Karpas-422 (cell line): ENCODE measurements around the gene EPM2A. TPM values are rescaled to one million over a fixed set of nuclear protein-coding genes. Genes with fewer than 3 reads are reported as not detected.
"Not testable (repeated sequence)": the region's sequence is repeated elsewhere in the genome, so short reads cannot be mapped to it uniquely, and the experiment has no call there.

ENCODE experiments used
- DNase-seq: peaks from one replicate; pipeline ENCODE4 v3.0.0-alpha.2; 2015
- H2AFZ ChIP-seq: fragments of 200-600 bp; sonication (generic); 2 replicates; pipeline ENCODE4 v1.6.1; 2014; ENCODE audit warnings: antibody characterized with exemption, low read length, mixed read lengths
- H3K27ac ChIP-seq: fragments of 200-600 bp; sonication (generic); 2 replicates; pipeline ENCODE4 v1.5.1; 2014; ENCODE audit warnings: mild to moderate bottlenecking, low read length, moderate library complexity
- H3K27me3 ChIP-seq: fragments of 200-600 bp; sonication (generic); 2 replicates; pipeline ENCODE4 v1.6.1; 2014; ENCODE audit warnings: low read length, mixed read lengths
- H3K36me3 ChIP-seq: fragments of 200-600 bp; sonication (generic); 2 replicates; pipeline ENCODE4 v1.6.1; 2014; ENCODE audit warnings: low read length, mixed read lengths; ENCODE audit not compliant: insufficient read depth
- H3K4me1 ChIP-seq: fragments of 200-600 bp; sonication (generic); 2 replicates; pipeline ENCODE4 v1.6.1; 2014; ENCODE audit warnings: mild to moderate bottlenecking, low read length, mixed read lengths
- H3K4me2 ChIP-seq: fragments of 200-600 bp; sonication (generic); 2 replicates; pipeline ENCODE4 v1.6.1; 2014; ENCODE audit warnings: low read length, low read depth, mild to moderate bottlenecking; ENCODE audit not compliant: poor library complexity, severe bottlenecking
- H3K4me3 ChIP-seq: fragments of 200-600 bp; sonication (generic); 2 replicates; pipeline ENCODE4 v1.5.1; 2014; ENCODE audit warnings: mild to moderate bottlenecking, antibody characterized with exemption, low read length, mixed read lengths
- H3K79me2 ChIP-seq: fragments of 200-600 bp; sonication (generic); 2 replicates; pipeline ENCODE4 v1.6.1; 2014; ENCODE audit warnings: mild to moderate bottlenecking, low read length, mixed read lengths
- H3K9ac ChIP-seq: fragments of 200-600 bp; sonication (generic); 2 replicates; pipeline ENCODE4 v1.6.0; 2014; ENCODE audit warnings: low read length
- H3K9me2 ChIP-seq: fragments of 200-600 bp; sonication (generic), shearing (Covaris generic); replicated peaks from 2 replicates; pipeline ENCODE4 v1.6.0; 2014; ENCODE audit warnings: mild to moderate bottlenecking, low read length, moderate library complexity; ENCODE audit not compliant: insufficient read depth
- H3K9me3 ChIP-seq: fragments of 300-700, 200-600 bp; sonication (generic); 2 replicates; pipeline ENCODE4 v1.6.1; 2014; ENCODE audit warnings: low read length, mixed read lengths
- H4K20me1 ChIP-seq: fragments of 200-600 bp; sonication (generic); 2 replicates; pipeline ENCODE4 v1.6.1; 2014; ENCODE audit warnings: mild to moderate bottlenecking, antibody characterized with exemption, low read length, low read depth; ENCODE audit not compliant: insufficient read depth
- total RNA-seq: library from RNA; depleted of rRNA; stranded (reverse); fragments of >200 nt; shearing (Covaris generic); gene quantifications from 2 replicates; pipeline ENCODE4 v1.2.3, GENCODE V29; 2014; ENCODE audit warnings: low replicate concordance

The EPM2A gene
- total RNA-seq, 1 experiment from 2014 or later: 10.5 TPM

DNA sequence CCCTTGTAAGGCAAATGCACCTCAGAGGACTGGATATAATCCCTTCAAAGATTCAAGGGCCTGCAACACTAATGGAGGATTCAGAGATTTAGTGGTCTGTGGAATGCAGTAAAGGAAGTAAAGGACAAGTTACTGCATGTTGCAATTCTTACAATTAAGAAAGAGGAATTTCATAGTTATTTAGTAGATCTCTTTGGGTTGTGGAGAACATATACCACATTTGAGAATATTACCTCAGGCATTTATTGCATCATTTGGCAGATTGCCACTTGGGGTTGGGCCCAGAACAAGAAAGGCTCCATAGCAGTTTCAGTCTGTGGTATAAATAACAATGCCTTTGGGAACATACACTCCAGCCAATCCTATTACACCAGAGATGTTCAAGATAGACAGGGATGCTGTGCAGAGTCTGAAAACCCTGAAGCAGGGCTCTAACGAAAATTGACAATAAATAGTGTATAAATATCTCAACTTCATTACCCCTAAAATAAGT, 20.9 kb upstream of the EPM2A start:
- Histone ChIP-seq H3K79me2 (no peaks in the 10 kb centered on the region), H3K36me3 (no peaks in the 10 kb centered on the region), H3K9ac (no peak overlapping the region), H3K9me3 (no peaks in the 10 kb centered on the region), H3K27ac (no peak overlapping the region), H3K4me2 (no peak overlapping the region), H3K4me3 (no peak overlapping the region), H3K27me3 (no peaks in the 10 kb centered on the region), H2AFZ (no peak overlapping the region), H3K4me1 (peaks cover 8% of the 10 kb centered on the region), H3K9me2 (no peaks in the 10 kb centered on the region), H4K20me1 (no peaks in the 10 kb centered on the region)
- DNase-seq: no peak

GRCh38 chr6:145755682-145756081, 20.4 kb upstream of the EPM2A start:
- Histone ChIP-seq H3K9me2 (no peaks in the 10 kb centered on the region), H3K4me1 (peaks cover 3% of the 10 kb centered on the region; the same call in 1 of the 2 replicates), H3K9me3 (no peaks in the 10 kb centered on the region), H3K79me2 (no peaks in the 10 kb centered on the region), H2AFZ (no peak overlapping the region), H3K27ac (no peak overlapping the region), H3K9ac (no peak overlapping the region), H3K4me3 (no peak overlapping the region), H3K36me3 (no peaks in the 10 kb centered on the region), H4K20me1 (no peaks in the 10 kb centered on the region), H3K4me2 (no peak overlapping the region), H3K27me3 (no peaks in the 10 kb centered on the region)
- no peak for DNase-seq

DNA sequence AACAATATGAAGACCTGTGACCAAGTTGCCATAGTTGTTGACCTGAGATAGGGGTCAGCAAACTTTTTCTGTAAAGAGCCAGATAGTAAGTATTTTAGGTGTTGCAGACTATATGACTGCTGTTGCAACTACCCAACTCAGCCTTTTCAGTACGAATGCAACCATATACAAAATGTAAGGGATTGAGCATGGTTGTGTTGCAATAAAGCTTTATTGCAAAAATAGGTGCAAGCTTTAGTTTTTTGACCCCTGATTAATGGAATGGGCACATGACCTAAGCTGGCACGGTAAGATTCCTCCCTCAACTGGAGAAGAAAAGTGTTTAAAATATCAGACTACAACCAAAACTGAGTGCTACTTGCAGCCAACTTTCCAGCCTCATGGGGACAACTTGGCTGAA, 17.3 kb upstream of the EPM2A start:
- Histone ChIP-seq H3K79me2 (no peaks in the 10 kb centered on the region), H4K20me1 (no peaks in the 10 kb centered on the region), H2AFZ (no peak overlapping the region), H3K9ac (no peak overlapping the region), H3K9me2 (no peaks in the 10 kb centered on the region), H3K27ac (no peak overlapping the region), H3K36me3 (no peaks in the 10 kb centered on the region), H3K4me3 (no peak overlapping the region), H3K9me3 (no peaks in the 10 kb centered on the region), H3K4me1 (peaks cover 7% of the 10 kb centered on the region), H3K27me3 (no peaks in the 10 kb centered on the region), H3K4me2 (no peak overlapping the region)
- DNase-seq: no peak

GRCh38 chr6:145749632-145750031, 14.3 kb upstream of the EPM2A start:
- no peak overlapping the region for H2AFZ ChIP-seq

GRCh38 chr6:145745861-145746260, 10.5 kb upstream of the EPM2A start:
- Histone ChIP-seq H3K4me3 (no peak overlapping the region), H3K27me3 (no peaks in the 10 kb centered on the region), H4K20me1 (no peaks in the 10 kb centered on the region), H3K4me1 (peaks cover 5% of the 10 kb centered on the region; the same call in 1 of the 2 replicates), H3K9me2 (no peaks in the 10 kb centered on the region), H3K27ac (no peak overlapping the region), H3K79me2 (no peaks in the 10 kb centered on the region), H3K36me3 (no peaks in the 10 kb centered on the region), H2AFZ (no peak overlapping the region), H3K9me3 (no peaks in the 10 kb centered on the region), H3K4me2 (no peak overlapping the region), H3K9ac (no peak overlapping the region)
- no peak for DNase-seq

More at GRCh38 chr6:145749632-145750031, 14.3 kb upstream of the EPM2A start:
- Histone ChIP-seq H4K20me1 (no peaks in the 10 kb centered on the region), H3K4me2 (no peak overlapping the region), H3K27me3 (no peaks in the 10 kb centered on the region), H3K4me3 (no peak overlapping the region), H3K79me2 (no peaks in the 10 kb centered on the region), H3K27ac (no peak overlapping the region), H3K4me1 (peaks cover 7% of the 10 kb centered on the region), H3K9ac (no peak overlapping the region), H3K36me3 (no peaks in the 10 kb centered on the region), H3K9me2 (no peaks in the 10 kb centered on the region), H3K9me3 (no peaks in the 10 kb centered on the region)
- no peak for DNase-seq

DNA sequence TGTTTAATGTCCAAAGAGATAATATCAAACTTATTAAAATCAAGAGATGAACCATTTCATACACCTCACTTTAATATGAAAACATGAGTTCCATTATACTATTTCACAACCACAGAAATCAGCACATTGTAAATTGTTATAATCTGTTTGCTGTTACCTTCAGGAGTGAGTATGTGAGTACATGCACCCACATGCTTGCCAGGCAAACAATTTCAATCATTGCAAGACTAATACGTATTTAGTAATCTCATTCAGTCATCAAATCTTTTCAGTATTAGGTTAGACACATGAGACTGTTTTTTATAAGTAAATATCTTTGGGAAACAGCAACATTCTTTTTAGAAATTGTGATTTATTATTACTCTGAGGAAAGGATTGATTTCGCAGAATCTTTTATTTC, 9.3 kb upstream of the EPM2A start:
- no peak overlapping the region for H2AFZ ChIP-seq
- no peaks in the 10 kb centered on the region for H3K79me2 ChIP-seq

DNA sequence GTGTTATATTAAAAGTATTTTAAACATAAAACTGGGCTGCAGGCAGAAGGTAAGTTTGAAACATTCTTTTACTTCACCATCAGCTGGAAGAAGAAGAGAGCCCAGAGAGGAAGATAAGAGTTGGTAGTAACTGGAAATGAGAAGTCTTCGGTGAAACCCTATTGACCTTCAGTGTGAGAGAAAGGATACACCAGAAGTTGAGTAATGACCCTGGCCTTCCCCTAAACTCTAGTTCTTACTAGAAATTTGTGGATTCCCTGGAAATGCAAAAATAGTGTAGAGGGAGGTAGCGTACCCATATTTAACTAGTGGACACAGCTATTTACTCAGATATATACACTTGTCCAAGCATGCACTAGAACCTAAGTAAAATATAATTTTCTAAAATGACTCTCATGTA, 8.0 kb upstream of the EPM2A start:
- no peaks in the 10 kb centered on the region for H3K9me2 ChIP-seq
- no peak for DNase-seq
- no peaks in the 10 kb centered on the region for H3K9me3 ChIP-seq
- no peak overlapping the region for H3K27ac ChIP-seq
- no peak overlapping the region for H3K4me2 ChIP-seq
- H3K27me3 ChIP-seq: no peaks in the 10 kb centered on the region
- no peaks in the 10 kb centered on the region for H3K36me3 ChIP-seq
- no peak overlapping the region for H3K9ac ChIP-seq
- H3K4me3 ChIP-seq: no peak overlapping the region
- H3K79me2 ChIP-seq: no peaks in the 10 kb centered on the region
- no peaks in the 10 kb centered on the region for H3K4me1 ChIP-seq
- H2AFZ ChIP-seq: no peak overlapping the region
- no peaks in the 10 kb centered on the region for H4K20me1 ChIP-seq

More for the DNA sequence above, 9.3 kb upstream of the EPM2A start:
- Histone ChIP-seq H3K27me3 (no peaks in the 10 kb centered on the region), H3K9me2 (no peaks in the 10 kb centered on the region), H3K9ac (no peak overlapping the region), H4K20me1 (no peaks in the 10 kb centered on the region), H3K27ac (no peak overlapping the region), H3K36me3 (no peaks in the 10 kb centered on the region), H3K4me3 (no peak overlapping the region), H3K4me2 (no peak overlapping the region), H3K9me3 (no peaks in the 10 kb centered on the region), H3K4me1 (peaks cover 2% of the 10 kb centered on the region; the same call in 1 of the 2 replicates)
- DNase-seq: no peak

DNA sequence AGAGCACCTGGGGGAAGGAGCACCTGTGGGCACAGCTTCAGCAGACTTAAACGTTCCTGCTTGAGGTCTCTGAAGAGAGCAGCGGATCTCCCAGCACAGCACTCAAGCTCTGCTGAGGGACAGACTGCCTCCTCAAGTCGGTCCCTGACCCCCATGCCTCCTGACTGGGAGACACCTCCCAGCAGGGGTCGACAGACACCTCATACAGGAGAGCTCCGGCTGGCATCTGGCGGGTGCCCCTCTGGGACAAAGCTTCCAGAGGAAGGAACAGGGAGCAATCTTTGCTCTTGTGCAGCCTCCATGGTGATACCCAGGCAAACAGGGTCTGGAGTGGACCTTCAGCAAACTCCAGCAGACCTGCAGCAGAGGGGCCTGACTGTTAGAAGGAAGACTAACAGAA, 7.2 kb upstream of the EPM2A start:
- H3K27ac ChIP-seq, H3K9me3 ChIP-seq, DNase-seq, H3K4me2 ChIP-seq, H3K9me2 ChIP-seq, H4K20me1 ChIP-seq, H3K79me2 ChIP-seq, H3K4me1 ChIP-seq, H3K9ac ChIP-seq, H3K4me3 ChIP-seq, H2AFZ ChIP-seq, H3K36me3 ChIP-seq, H3K27me3 ChIP-seq: not testable (repeated sequence)

GRCh38 chr6:145739685-145740084, 4.4 kb upstream of the EPM2A start:
- not testable (repeated sequence) for H3K4me3 ChIP-seq, DNase-seq, H3K36me3 ChIP-seq, H3K27ac ChIP-seq, H3K9ac ChIP-seq, H4K20me1 ChIP-seq, H2AFZ ChIP-seq, H3K9me2 ChIP-seq, H3K79me2 ChIP-seq, H3K27me3 ChIP-seq, H3K4me2 ChIP-seq, H3K9me3 ChIP-seq
- peaks cover 16% of the 10 kb centered on the region for H3K4me1 ChIP-seq
